Stimulated activated CD8-positive, alpha-beta memory T cell treated with anti-CD3 and anti-CD28 coated beads, Interleukin-12 subunit alpha, Interleukin-12 subunit beta, amount 100 ng/mL, for 1 hour (primary cell): Measurements from ENCODE around the gene CLDN11.

Source experiments
- DNase-seq: peaks from one replicate; pipeline ENCODE4 v3.0.0-alpha.2; 2020; ENCODE audit warnings: low read depth

CLDN11 gene

DNA sequence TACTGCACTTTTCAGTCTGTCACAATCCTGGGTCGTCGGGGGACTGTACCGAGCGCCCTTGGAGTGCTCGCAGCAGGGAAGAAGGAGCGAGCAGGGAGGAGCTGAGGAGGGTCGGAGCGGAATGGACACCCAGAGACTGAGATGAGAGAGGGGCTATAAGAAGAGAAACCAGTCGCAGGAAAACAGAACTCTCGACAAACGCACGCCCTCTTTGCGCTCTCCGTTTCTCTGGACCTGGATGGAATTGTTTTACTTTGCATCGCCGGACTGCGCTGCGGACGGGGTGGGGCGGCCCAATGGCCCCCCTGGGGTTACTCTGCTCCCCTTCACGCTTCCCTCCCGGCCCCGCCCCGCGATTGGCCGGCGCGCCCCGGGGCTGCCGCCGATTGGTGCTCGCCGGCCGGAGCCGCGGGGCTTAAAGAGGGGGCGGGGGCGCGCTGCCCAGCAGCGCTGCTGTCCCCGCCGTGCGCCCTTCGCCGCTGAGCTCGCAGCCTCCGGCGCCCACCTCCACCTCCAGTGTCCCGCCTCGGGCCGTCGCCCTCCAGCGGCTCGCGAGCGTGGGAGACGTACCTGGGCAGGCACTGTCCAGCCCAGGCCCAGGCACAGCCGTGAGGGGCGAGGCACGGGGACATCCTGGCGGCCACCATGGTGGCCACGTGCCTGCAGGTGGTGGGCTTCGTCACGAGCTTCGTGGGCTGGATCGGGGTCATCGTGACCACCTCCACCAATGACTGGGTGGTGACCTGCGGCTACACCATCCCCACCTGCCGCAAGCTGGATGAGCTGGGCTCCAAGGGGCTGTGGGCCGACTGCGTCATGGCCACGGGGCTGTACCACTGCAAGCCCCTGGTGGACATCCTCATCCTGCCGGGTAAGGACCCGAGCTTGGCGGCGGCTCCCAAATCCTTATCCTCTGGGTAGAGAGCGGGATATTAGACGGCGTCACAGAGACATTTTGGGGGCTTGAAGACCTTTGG lies at the start of gene CLDN11:
TSS of gene CLDN11 (plus strand) at position 447 of the 977 bp plus-strand sequence. CDS start at position 646, 199 bp downstream.
- no peak for DNase-seq

GRCh38 chr3:170368921-170369320 lies 49.7 kb upstream of the CLDN11 start:
- DNase-seq: no peak

DNA sequence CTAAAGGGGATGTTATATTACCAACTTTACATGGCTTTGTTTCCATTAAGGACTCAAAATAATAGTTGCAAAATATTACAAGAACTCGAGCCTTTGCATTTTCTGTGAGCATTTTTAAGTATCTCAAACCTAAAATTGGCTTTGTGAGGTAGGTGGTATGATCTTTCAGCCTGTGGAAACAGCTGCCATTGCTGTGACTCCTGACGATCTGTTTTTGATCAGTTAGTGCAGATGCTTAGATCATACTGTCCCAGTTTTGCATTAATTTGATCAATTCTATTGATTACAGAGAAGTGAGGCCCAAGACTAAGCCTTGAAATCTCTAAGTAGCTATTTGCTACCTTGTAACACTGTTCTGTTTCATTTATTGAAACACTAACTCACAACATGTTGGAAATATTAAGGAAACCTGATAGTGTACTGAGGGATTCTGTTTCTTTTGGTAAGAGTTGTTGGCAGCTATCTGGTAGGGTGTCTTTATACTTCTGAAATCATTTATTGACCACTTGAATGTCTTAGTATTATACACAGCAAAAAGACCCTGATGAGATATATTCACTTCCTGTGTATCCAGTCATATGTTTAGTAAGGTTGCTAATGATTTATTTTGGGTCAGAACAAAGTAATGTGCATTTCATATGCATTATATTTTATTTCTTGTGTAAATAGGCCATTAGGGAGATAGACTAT lies 46.3 kb upstream of the CLDN11 start:
- no peak for DNase-seq

- DNase-seq: no peak
Measured at GRCh38 chr3:170383567-170383966, 35.1 kb upstream of the CLDN11 start.

GRCh38 chr3:170386468-170386867 lies 32.2 kb upstream of the CLDN11 start:
- no peak for DNase-seq

DNA sequence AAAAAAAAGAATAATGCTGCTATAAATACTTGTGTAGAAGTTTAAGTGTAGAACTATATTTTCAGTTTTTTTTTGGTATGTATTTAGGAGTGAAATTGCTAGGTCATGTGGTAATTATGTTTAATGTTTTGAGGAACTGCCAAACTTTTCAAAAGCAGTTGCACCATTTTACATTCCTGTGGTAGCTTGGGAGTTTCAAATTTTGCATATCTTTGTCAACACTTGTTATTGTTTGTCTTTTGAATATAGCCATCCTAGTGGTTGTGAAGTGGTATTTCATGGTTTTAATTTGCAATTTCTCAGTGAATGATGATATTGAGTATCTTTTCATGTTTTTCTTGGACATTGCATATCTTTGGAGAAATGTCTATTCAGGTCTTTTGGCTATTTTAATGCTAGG lies 30.7 kb upstream of the CLDN11 start:
- no peak for DNase-seq

DNA sequence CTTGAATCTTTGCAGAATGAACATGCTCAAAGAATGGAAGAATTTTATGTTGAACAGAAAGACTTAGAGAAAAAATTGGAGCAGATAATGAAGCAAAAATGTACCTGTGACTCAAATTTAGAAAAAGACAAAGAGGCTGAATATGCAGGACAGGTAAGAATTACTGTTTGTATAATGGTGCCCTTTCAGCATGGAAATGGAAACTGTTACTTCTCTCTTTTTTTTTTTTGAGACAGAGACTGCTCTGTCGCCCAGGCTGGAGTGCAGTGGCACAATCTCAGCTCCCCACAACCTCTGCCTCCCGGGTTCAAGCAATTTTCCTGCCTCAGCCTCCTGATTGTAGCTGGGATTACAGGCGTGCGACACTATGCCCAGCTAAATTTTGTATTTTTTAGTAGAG lies 27.6 kb upstream of the CLDN11 start:
- no peak for DNase-seq

- no peak for DNase-seq
Measured at GRCh38 chr3:170397685-170398084, 21.0 kb upstream of the CLDN11 start.

GRCh38 chr3:170405101-170405500 lies 13.6 kb upstream of the CLDN11 start:
- no peak for DNase-seq

GRCh38 chr3:170410428-170411029 lies 8.1 kb upstream of the CLDN11 start:
- DNase-seq: no peak

GRCh38 chr3:170413291-170413690 lies 5.4 kb upstream of the CLDN11 start:
- DNase-seq: no peak

DNA sequence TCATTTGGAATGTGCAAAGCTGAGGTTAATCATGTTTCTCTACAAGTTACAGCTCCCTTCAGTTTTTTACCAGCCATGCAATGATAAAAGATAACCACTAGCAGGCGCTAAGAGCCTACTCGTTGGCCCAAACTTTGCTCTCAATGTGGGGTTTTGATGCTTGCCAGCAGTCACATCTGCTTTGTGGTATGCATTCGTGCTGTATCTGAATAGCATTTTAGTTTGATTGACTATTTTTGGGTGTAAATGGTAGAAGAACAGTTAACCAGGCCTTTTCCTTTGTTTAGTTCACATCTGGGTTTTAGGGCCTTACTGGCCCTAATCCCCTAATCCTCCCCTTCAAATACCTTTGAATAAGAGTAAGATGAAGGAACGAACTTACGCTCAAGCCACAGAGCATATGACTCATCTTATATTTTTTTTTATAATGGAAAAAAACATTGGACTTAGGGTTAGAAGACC lies 4.4 kb upstream of the CLDN11 start:
- DNase-seq: peak; percentile 15

GRCh38 chr3:170417090-170417489 lies 1.6 kb upstream of the CLDN11 start:
- no peak for DNase-seq

- no peak for DNase-seq
Measured at GRCh38 chr3:170419557-170420087, 954 bp downstream of the CLDN11 start.

DNA sequence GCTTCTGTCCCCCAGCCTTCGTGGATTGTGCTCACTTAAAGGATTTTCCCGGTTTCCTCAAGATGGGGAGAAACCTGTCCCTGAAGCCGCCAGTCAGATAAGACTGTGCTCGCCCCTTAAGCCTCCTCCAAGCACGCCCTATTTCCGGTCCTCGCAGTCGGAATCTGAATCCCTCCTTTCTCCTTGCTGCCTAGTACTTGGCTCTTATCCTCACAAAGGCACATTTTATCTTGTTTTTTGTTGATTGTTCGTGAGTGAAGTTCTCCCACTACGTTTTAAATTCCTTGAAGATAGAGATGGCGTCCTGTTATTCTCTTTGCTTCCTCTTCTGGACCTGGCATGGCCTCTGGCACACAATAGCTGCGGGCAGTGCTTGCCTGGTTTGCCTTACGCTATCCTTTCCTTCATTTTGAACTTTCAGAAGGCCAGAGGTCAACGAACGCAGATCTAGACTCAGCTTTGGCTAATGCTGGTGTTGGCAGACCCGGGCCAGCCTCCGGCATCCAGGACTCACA lies 1.7 kb downstream of the CLDN11 start:
- no peak for DNase-seq

- no peak for DNase-seq
Measured at GRCh38 chr3:170421111-170421641, 2.5 kb downstream of the CLDN11 start.

- DNase-seq: no peak
Measured at GRCh38 chr3:170421758-170422157, 3.1 kb downstream of the CLDN11 start.

DNA sequence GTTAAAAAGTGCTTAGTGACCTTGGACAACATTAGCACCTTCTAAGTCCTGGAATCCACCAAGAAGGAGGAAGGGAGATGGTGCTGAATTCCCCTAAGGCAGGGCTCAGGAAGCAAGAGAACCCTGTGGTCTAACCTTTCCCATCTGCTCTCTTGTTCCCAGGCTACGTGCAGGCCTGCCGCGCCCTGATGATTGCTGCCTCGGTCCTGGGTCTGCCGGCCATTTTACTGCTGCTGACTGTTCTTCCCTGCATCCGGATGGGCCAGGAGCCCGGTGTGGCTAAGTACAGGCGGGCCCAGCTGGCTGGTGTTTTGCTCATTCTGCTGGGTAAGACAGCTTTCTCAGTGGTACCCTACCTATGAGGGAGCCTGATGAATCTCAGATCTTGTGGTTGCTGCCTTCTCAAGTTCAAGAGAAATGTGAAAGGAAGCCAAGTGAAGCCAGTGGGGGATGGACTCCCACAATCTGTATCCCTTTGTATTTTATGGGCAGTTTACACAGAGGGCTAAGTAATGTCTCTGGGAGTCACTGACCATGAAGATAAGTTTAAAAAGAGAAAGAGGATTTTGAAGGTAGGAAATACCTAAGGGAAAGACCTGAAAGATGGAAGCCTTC lies 4.4 kb downstream of the CLDN11 start:
- no peak for DNase-seq

DNA sequence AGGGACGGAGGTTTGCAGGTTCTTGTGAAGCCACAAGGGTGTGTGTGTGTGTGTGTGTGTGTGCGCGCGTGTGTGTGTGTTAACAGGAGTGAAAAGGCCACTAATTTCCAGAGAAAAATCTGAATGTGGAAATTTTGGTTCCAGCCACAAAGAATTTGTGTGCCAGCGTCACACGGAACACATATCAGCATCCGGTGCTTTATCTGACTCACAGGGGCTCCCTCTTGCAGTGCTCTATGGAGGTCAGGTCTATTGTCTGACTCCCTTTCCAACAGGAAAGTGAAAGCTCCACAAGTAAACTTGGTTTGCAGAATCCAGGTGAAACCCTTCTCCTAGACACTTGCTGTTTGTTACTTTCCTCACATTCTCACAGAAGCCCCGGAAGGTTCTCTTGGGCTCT lies 6.2 kb downstream of the CLDN11 start:
- no peak for DNase-seq

GRCh38 chr3:170425491-170426239 lies 7.0 kb downstream of the CLDN11 start:
- no peak for DNase-seq
